Measurements from ENCODE around the gene RUNX2.

DNA sequence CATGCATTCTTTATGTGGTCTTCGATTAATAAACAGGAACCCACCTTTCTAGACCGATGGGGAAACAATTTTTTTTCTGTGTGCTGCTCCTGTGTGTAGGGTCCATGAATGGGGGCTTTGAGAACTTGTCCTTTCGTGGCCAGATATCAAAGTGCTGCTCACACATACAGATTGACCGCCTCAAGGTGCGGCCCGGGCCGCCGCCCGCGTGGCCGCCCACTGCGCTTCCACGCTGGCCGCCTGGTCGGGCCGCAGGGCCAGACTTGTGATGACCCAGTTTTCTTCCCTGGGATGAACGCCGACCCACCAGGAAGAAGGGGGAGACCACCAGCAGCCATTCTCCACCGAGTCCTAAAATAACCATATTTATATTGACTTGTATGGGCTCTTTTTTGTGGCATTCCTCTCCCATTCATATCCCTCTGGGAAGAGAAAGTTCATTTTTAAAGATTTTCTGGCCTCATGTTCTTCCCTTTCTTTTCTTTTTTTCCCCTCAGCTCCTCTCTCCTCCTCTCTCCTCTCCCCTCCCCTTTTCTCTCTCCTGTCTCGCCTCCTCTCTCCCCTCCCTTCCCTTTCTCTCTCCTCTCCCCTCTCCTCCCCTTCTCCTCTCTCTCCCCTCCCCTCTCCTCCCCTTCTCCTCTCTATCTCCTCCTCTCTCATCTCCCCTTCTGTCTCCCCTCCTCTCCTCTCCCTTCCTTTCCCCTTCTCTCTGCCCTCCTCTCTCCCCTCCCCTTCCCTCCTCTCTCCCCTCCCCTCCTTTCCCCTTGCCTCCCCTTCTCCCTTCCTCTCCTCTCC is 314.4 kb downstream of the RUNX2 start:
- TF ChIP-seq POLR2A (IDR thresholded peaks at IDR 0.05) (no peak), POLR2AphosphoS5 (IDR thresholded peaks at IDR 0.05) (no peak)
- TF ChIP-seq, protein P1, sequence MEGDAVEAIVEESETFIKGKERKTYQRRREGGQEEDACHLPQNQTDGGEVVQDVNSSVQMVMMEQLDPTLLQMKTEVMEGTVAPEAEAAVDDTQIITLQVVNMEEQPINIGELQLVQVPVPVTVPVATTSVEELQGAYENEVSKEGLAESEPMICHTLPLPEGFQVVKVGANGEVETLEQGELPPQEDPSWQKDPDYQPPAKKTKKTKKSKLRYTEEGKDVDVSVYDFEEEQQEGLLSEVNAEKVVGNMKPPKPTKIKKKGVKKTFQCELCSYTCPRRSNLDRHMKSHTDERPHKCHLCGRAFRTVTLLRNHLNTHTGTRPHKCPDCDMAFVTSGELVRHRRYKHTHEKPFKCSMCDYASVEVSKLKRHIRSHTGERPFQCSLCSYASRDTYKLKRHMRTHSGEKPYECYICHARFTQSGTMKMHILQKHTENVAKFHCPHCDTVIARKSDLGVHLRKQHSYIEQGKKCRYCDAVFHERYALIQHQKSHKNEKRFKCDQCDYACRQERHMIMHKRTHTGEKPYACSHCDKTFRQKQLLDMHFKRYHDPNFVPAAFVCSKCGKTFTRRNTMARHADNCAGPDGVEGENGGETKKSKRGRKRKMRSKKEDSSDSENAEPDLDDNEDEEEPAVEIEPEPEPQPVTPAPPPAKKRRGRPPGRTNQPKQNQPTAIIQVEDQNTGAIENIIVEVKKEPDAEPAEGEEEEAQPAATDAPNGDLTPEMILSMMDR (IDR thresholded peaks at IDR 0.05 in 8 of 11, conservative IDR thresholded peaks at IDR 0.05 in 3 of 11): no peak

All from spleen (tissue), 7 donors.